ENCODE data around the gene SNX33.

GRCh38 chr15:75669879-75670212 lies 22.1 kb downstream of the SNX33 start:
- TF ChIP-seq TAF1 (IDR thresholded peaks at IDR 0.05; ENCODE audit: low read depth, low read length), result no peak
- TF ChIP-seq POLR2A (IDR thresholded peaks at IDR 0.05; ENCODE audit: low read depth, low read length), result no peak
- no peak for TF ChIP-seq SPI1 (IDR thresholded peaks at IDR 0.05; ENCODE audit: low read depth, low read length)
- no peak for TF ChIP-seq POLR2AphosphoS5 (IDR thresholded peaks at IDR 0.05; ENCODE audit: low read depth, low read length)
- no peak for TF ChIP-seq POU2F2 (IDR thresholded peaks at IDR 0.05; ENCODE audit: low read depth, low read length)

Data from GM12891 (cell line).